Fibroblast of the conjunctiva (primary cell): ENCODE results near the gene OR13J1.
A peak's percentile ranks its signal among the peaks of the same experiment; 100 is the strongest.
"Not testable (repeated sequence)": the region's sequence is repeated elsewhere in the genome, so short reads cannot be mapped to it uniquely, and the experiment has no call there.

Experiments
- DNase-seq: peaks from one replicate; pipeline ENCODE4 v3.0.0-alpha.2; 2010; ENCODE audit warnings: low read depth

Gene OR13J1

GRCh38 chr9:35905051-35905781 lies 35.0 kb upstream of the OR13J1 start:
- no peak for DNase-seq

- DNase-seq = no peak
These were observed 34.1 kb upstream of the OR13J1 start for GRCh38 chr9:35904338-35904737.

DNA sequence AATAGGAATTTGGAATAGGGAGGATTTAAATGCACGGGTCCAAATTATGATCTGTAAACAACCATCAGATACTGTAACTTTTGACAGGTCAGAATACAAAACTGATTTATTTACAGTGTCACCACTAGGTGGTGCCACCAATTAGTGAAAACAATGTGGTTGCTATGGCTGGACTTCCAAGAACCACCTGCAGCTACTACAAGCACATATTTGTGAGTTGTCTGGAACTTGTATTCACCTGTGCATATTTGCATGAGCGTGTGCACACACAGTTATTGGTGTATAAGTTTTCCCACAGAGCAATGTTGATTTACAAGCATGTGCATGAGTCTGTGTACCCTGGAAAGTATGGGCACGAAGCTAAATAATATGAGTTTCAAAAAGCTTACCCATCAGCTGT lies 32.8 kb upstream of the OR13J1 start:
- DNase-seq = no peak

DNA sequence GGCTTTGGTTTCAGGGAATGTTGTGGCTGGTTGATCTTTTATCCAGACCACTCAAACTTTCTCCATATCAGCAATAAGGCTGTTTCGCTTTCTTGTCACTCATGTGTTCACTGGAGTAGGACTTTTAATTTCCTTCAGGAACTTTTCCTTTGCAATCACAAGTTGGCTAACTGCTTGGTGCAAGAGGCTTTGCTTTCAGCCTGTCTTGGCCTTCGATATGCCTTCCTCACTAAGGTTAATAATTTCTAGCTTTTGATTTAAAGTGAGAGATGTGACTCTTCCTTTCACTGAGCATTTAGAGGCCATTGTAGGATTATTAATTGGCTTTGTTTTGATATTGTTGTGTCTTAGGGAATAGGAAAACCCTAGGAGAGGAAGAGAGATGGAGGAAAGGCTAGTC lies 28.8 kb upstream of the OR13J1 start:
- DNase-seq = no peak

DNA sequence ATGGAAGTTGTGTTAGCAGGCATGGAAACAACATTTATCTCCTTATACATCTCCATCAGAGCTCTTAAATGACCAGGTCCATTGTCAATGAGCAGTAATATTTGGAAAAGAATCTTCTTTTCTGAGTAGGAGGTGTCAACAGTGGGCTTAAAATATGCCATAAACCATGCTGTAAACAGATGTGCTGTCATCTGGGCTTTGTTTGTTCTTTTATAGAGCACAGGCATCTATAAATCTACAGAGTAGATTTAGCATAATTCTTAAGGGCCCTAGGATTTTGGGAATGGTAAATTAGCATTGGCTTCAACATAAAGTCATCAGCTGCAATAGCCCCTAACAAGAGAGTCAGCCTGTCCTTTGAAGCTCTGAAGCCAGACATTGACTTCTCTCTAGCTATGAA lies 28.1 kb upstream of the OR13J1 start:
- DNase-seq = no peak

- DNase-seq = not testable (repeated sequence)
These were observed 27.3 kb upstream of the OR13J1 start for GRCh38 chr9:35897376-35898099.

DNA sequence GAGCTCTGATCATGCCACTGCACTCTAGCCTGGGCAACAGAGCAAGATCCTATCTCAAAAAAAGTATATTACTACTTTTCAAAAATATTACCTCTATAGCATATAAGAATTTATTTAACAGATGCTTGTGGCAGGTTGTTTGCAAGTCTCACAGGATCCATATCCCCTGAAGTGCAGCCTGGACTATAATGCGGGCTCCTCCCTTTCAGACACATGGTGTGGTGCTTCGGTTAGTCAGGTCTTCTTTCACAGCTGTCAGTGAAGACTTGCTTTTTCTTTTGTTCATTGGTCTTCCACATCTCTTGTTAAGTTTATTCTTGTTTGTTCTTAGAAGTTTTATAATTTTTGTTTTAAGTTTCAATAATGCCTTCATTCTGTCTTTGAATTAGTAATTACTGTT lies 26.4 kb upstream of the OR13J1 start:
- no peak for DNase-seq

DNA sequence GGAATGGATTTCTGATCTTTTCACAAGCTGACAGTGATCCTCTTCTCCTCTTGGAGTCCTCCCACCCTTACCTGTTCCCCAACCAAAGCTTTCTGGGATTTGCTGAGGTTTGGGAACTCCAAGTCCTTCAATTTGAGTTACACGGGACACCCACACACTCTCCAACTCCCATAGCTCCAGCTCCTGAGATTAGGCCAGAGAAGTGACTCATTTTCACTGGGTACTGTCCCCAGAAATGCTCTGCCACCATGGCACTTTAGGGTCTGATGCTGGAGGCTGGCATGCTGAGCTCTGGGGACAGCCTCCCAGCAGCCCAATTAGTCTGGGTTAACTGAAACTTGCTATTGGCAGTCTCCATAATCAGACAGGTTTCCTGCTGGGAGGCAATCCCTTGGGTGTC lies 21.9 kb upstream of the OR13J1 start:
- DNase-seq = no peak

GRCh38 chr9:35891646-35892045 lies 21.4 kb upstream of the OR13J1 start:
- DNase-seq = no peak

GRCh38 chr9:35884908-35885307 lies 14.7 kb upstream of the OR13J1 start:
- not testable (repeated sequence) for DNase-seq

DNA sequence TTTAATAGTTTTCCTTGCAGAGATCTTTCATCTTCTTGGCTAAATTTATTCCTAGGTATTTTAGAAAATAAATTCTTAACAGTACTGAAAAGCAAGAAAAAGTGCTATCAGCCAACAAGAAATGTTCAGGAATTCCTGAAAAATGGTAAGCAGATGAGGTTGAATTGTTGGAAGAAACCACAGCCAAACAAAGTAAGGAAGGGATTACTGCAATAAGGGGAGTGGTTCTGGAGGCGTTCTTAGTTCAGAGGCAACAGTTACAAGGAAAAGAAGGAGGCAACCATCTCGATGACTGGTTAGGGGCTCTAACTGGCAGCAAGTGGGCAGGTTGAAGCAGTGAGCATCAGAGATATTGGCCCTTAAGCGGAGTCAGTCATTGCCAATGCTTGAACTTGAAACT lies 12.8 kb upstream of the OR13J1 start:
- no peak for DNase-seq

DNA sequence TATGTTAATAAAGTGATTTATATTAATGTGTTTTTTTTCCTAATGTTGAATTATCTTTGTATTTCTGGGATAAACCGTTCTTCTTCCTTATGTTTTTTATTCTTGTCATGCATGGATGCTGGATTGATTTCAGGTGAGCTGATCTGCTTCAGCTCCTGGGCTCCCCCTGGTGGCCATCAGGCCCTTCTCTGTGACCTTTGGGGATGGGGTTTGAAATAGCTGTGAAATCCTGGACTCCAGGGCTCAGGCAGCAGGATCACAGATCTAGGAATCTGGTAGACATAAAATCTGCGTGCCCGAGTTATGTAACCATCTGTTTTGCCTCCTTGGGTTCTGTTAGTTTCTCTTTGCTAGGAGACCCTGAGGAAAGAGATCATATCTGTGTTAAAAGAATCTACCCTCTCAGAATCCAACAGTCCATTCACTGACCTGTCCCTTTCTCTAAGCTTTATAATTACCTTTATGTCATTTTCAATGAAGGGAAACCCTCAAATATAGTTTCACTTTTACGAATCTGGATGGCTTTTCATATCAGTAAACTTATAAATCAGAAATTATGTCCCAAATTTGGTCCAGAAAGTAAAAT lies 12.2 kb upstream of the OR13J1 start:
- DNase-seq = peak; percentile 67

DNA sequence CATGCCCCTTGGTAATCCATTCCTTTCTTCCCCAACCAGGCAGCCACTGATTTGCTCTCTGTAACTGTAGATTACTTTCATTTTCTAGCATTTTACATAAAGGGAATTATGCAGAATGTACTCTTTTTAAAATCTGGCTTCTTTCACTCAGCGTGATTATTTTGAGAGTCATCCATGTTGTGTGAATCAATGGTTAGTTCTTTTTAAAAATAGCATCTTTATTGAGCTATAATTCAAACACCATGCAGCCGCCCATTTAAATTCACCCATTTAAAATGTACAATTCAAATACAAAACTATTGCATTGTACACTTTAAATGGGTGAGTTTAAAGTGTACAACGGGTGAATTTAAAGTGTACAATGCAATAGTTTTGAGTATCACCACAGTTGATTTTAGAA lies 2.3 kb upstream of the OR13J1 start:
- DNase-seq = no peak

DNA sequence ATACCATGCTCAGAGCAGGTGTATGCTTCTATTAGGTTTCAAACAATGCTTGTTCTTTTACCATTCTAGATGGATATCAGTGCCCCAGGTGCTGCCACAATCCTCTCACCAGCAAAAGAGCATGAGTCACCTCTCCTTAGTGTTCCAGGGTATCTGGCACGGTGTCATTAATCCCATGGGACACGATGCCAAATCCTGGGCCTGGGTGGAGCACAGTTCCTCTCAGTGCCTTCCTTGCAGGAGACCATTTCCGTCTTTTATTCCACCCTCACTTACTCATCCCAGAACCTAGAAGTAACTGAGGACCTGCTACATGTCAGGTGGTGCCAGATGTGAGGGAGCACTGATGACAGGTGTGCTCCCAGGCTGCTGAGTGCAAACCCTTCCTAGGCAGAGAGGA lies 1.3 kb upstream of the OR13J1 start:
- no peak for DNase-seq

- no peak for DNase-seq
These were observed 482 bp downstream of the OR13J1 start for GRCh38 chr9:35869621-35870216.

DNA sequence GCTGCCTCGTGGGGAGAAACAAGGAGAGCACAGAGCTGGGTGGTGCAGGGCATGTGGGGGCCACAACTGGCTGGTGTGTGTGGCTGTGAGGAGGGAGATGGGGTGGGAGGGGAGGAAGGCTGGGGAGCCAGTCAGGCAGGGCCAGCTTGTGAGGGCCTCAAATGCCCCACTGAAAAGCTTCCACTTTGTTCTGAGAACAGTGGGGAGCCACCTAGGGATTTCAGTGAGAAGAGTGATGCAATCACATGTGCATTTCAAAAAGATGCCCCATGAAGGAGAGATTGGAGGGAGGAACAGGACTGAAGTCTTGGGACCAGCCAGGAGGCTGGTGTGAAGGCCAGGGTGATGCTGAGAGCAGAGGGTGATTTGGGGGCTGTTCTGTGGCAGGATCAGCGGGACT lies 1.3 kb downstream of the OR13J1 start:
- no peak for DNase-seq

DNA sequence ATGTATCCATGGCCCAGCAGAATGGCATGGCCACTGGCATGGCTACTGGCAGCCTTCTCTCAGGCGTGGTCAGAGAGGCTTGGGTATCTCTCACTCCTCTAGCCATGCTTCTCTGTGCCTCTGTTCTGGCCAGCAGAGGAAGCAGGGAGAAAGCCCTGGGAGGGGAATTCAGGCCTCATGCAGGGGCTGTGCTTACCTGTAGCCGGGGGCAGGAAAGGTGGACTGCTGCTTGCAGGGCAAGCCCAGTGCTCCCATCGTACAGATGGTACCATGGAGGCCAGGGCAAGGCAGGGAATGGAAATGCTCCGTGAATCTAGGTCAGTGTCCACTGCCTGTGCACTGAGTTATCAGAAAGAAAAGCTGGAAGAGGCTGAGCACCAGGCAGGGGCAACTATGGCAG lies 2.7 kb downstream of the OR13J1 start:
- DNase-seq = no peak

DNA sequence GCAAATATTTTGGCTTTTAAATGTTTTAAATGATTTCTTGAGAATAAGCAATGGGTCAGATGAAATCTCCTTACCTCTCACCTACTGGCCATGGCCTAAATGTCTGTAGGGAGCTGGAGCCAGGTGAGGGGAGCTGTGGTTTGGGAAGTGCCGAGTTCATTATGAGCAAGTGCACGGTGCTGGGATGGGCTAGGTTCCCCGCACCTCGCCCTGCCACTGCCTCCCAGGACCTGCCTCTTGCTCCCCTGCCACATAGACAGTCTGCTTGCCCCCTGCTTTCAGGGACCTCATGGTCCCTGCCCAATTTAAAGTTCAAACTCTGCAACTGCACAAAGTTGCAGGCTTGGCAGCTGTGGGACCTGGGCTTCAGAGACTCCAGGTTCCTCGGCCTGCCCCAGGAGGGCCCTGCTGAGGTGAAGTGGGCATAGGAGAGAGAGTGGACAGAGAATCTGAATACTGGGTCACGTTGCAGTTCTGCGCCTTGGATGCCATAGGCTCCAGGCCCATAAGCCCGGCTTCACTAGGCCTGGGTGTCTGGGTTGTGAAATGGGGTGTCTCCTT lies 5.4 kb downstream of the OR13J1 start:
- DNase-seq = no peak

- no peak for DNase-seq
These were observed 6.6 kb downstream of the OR13J1 start for GRCh38 chr9:35863583-35863982.

DNA sequence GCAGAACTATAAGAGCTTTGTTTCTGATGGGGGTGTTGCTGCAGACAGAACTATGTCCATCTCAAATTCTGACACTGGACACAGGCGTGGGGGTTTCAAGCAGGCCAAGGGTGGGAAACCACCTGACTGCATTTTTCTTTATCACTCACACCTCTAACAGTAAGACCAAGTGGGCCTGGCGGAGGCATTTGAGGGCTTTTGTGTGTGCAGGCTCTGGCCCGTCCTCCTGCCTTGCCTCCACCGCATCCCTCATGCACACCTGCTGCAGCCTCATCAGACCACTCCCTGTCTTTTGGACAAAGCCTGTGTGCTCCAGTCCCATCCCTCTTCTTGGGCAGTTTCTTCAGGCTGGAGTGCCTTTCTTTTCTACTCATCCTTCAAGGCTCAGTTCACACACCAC lies 7.9 kb downstream of the OR13J1 start:
- no peak for DNase-seq

- DNase-seq = no peak
These were observed 8.9 kb downstream of the OR13J1 start for GRCh38 chr9:35861161-35861897.

DNA sequence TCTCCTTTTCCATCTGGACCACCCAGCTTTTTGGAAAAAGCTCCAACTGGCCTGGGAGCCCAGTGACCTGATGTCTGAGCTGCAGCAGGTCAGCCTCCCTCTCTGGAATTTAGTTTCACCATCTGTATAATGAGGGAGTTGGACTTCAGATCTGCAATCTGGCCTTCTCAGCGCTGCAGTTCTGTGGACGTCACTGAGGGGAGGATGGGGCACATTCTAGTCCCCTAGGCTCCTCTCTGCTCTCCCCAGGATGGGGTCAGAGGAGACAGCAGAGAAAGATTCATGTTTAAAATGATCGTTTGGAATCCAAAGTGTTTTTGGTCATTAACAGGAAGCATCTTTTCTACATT lies 10.2 kb downstream of the OR13J1 start:
- no peak for DNase-seq
